Glutamatergic neuron (in vitro differentiated cells): ENCODE data around the gene C6orf163. TPM values are rescaled to one million over a fixed set of nuclear protein-coding genes. Genes with fewer than 3 reads are reported as not detected.
A peak's percentile ranks its signal among the peaks of the same experiment; 100 is the strongest.

Experiments
- DNase-seq: peaks from one replicate; pipeline ENCODE4 v3.0.0; 2022
- H3K27ac Mint-ChIP-seq: one replicate; pipeline ENCODE4 v1.8.0; 2020; ENCODE audit warnings: mild to moderate bottlenecking, mixed read lengths, inconsistent platforms; ENCODE audit not compliant: unreplicated experiment
- H3K27me3 Mint-ChIP-seq: one replicate; pipeline ENCODE4 v1.8.0; 2020; ENCODE audit warnings: mild to moderate bottlenecking, moderate library complexity, mixed read lengths, inconsistent platforms; ENCODE audit not compliant: unreplicated experiment
- H3K36me3 Mint-ChIP-seq: one replicate; pipeline ENCODE4 v1.8.0; 2020; ENCODE audit warnings: mild to moderate bottlenecking, mixed read lengths, inconsistent platforms; ENCODE audit not compliant: unreplicated experiment
- H3K4me1 Mint-ChIP-seq: one replicate; pipeline ENCODE4 v1.8.0; 2020; ENCODE audit warnings: mild to moderate bottlenecking, low read depth, mixed read lengths, inconsistent platforms; ENCODE audit not compliant: unreplicated experiment
- H3K4me3 Mint-ChIP-seq: one replicate; pipeline ENCODE4 v1.8.0; 2020; ENCODE audit warnings: mild to moderate bottlenecking, mixed read lengths, inconsistent platforms; ENCODE audit not compliant: unreplicated experiment
- H3K9me3 Mint-ChIP-seq: one replicate; pipeline ENCODE4 v1.8.0; 2020; ENCODE audit warnings: mild to moderate bottlenecking, moderate library complexity, mixed read lengths, inconsistent platforms; ENCODE audit not compliant: unreplicated experiment
- total RNA-seq: library from RNA; stranded (reverse); fragmentation: NEBNext Ultra II Directional; extraction: Animal tissue kit (Norgen Biotek cat#: 25700); gene quantifications from one replicate; pipeline ENCODE4 v1.2.1, GENCODE V29; 2021; ENCODE audit not compliant: unreplicated experiment
- TF ChIP-seq, protein P1 (sequence below): fragments of 200-600 bp; sonication (generic); IDR thresholded peaks from one replicate; pipeline ENCODE4 v1.5.0; 2021; ENCODE audit not compliant: partially characterized antibody, unreplicated experiment

The C6orf163 gene
- total RNA-seq, 1 donor from 2014 or later, result 8.2 TPM

- TF ChIP-seq, protein P1, sequence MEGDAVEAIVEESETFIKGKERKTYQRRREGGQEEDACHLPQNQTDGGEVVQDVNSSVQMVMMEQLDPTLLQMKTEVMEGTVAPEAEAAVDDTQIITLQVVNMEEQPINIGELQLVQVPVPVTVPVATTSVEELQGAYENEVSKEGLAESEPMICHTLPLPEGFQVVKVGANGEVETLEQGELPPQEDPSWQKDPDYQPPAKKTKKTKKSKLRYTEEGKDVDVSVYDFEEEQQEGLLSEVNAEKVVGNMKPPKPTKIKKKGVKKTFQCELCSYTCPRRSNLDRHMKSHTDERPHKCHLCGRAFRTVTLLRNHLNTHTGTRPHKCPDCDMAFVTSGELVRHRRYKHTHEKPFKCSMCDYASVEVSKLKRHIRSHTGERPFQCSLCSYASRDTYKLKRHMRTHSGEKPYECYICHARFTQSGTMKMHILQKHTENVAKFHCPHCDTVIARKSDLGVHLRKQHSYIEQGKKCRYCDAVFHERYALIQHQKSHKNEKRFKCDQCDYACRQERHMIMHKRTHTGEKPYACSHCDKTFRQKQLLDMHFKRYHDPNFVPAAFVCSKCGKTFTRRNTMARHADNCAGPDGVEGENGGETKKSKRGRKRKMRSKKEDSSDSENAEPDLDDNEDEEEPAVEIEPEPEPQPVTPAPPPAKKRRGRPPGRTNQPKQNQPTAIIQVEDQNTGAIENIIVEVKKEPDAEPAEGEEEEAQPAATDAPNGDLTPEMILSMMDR, result peak; percentile 83
- DNase-seq, result no peak
- H3K9me3 Mint-ChIP-seq, result no peaks in the 10 kb centered on the region
These were observed 48.5 kb downstream of the C6orf163 start for GRCh38 chr6:87393026-87393622.

GRCh38 chr6:87395431-87395830, 50.8 kb downstream of the C6orf163 start:
- no peak for DNase-seq
- H3K36me3 Mint-ChIP-seq, result no peaks in the 10 kb centered on the region
- TF ChIP-seq, protein P1, result no peak
- H3K9me3 Mint-ChIP-seq, result no peaks in the 10 kb centered on the region
- no peak overlapping the region for H3K4me3 Mint-ChIP-seq
- H3K4me1 Mint-ChIP-seq, result peaks cover 9% of the 10 kb centered on the region
- no peak overlapping the region for H3K27ac Mint-ChIP-seq
- peaks cover 6% of the 10 kb centered on the region for H3K27me3 Mint-ChIP-seq

More at GRCh38 chr6:87393026-87393622, 48.5 kb downstream of the C6orf163 start:
- Mint-ChIP-seq H3K4me3 (no peak overlapping the region), H3K27ac (no peak overlapping the region), H3K27me3 (peaks cover 3% of the 10 kb centered on the region), H3K36me3 (no peaks in the 10 kb centered on the region), H3K4me1 (peaks cover 9% of the 10 kb centered on the region)

- H3K27ac Mint-ChIP-seq, result peak overlapping the region; percentile 36
- H3K4me1 Mint-ChIP-seq, result peaks cover 4% of the 10 kb centered on the region
- TF ChIP-seq, protein P1, result no peak
- H3K4me3 Mint-ChIP-seq, result no peak overlapping the region
- no peaks in the 10 kb centered on the region for H3K36me3 Mint-ChIP-seq
- DNase-seq, result no peak
- peaks cover 6% of the 10 kb centered on the region for H3K27me3 Mint-ChIP-seq
- H3K9me3 Mint-ChIP-seq, result no peaks in the 10 kb centered on the region
These were observed 52.2 kb downstream of the C6orf163 start for GRCh38 chr6:87396595-87397392.

GRCh38 chr6:87397656-87398055, 53.0 kb downstream of the C6orf163 start:
- no peaks in the 10 kb centered on the region for H3K9me3 Mint-ChIP-seq
- H3K4me3 Mint-ChIP-seq, result peak overlapping the region; percentile 46
- peaks cover 4% of the 10 kb centered on the region for H3K4me1 Mint-ChIP-seq
- peaks cover 6% of the 10 kb centered on the region for H3K27me3 Mint-ChIP-seq
- no peaks in the 10 kb centered on the region for H3K36me3 Mint-ChIP-seq
- no peak overlapping the region for H3K27ac Mint-ChIP-seq
- TF ChIP-seq, protein P1, result no peak
- DNase-seq, result no peak

DNA sequence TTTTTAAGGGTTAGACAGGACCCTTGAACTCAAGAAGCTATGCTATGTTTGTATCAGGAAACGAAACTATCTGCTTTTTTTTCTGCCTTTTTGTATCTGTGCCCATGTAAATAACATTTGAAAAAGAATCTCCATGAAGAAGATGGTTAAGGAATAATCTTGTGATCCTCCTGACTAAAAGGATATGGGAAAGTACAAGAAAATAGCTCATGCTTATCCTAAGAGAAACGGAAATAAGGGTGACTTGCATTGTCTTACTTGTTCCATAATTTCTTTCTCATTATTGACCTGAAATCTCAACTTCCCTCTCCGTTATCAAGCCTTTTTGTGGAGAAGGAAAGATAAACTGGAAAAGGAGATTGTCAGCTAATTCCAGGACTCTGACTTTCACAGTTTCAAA, 57.2 kb downstream of the C6orf163 start:
- Mint-ChIP-seq H3K27me3 (peaks cover 6% of the 10 kb centered on the region), H3K36me3 (no peaks in the 10 kb centered on the region), H3K9me3 (no peaks in the 10 kb centered on the region), H3K4me1 (peaks cover 3% of the 10 kb centered on the region), H3K27ac (no peak overlapping the region), H3K4me3 (no peak overlapping the region)
- no peak for DNase-seq
- TF ChIP-seq, protein P1, result no peak
